Ovary (tissue), 3 donors: ENCODE results near the gene YKT6.

Experiments
- CTCF ChIP-seq, 3 donors: fragments of 450-650 bp in 2 of 3; fragments of 200-600 bp in 1 of 3; IDR thresholded peaks; one replicate each; pipeline versions ENCODE4 v1.5.1 to v1.8.0; 2016 to 2022; ENCODE audit warnings: antibody characterized with exemption in 3 of 3, mild to moderate bottlenecking in 1 of 3
- EP300 ChIP-seq: sonication (generic); formaldehyde crosslinking; IDR thresholded peaks from one replicate; pipeline ENCODE4 v1.6.1; 2017; ENCODE audit warnings: antibody characterized with exemption
- POLR2A ChIP-seq: fragments of 450-650 bp; IDR thresholded peaks from one replicate; pipeline ENCODE4 v1.6.1; 2017; ENCODE audit warnings: antibody characterized with exemption, mild to moderate bottlenecking, moderate library complexity
- donor health status: DM: no; HTN: no; CAD: no.

GRCh38 chr7:44194069-44194468 lies 6.7 kb upstream of the YKT6 start:
- TF ChIP-seq CTCF (IDR thresholded peaks at IDR 0.05) (no peak), EP300 (no peak), POLR2A (no peak)
